Measurements from ENCODE around the gene TRPM4. TPM values are rescaled to one million over a fixed set of nuclear protein-coding genes. Genes with fewer than 3 reads are reported as not detected.

Gene TRPM4
- total and polyA plus RNA-seq, 2 donors (not counting 3 experiments of a cell fraction or from before 2014, with no cell fraction given) = 17.6 to 38.9 TPM

DNA sequence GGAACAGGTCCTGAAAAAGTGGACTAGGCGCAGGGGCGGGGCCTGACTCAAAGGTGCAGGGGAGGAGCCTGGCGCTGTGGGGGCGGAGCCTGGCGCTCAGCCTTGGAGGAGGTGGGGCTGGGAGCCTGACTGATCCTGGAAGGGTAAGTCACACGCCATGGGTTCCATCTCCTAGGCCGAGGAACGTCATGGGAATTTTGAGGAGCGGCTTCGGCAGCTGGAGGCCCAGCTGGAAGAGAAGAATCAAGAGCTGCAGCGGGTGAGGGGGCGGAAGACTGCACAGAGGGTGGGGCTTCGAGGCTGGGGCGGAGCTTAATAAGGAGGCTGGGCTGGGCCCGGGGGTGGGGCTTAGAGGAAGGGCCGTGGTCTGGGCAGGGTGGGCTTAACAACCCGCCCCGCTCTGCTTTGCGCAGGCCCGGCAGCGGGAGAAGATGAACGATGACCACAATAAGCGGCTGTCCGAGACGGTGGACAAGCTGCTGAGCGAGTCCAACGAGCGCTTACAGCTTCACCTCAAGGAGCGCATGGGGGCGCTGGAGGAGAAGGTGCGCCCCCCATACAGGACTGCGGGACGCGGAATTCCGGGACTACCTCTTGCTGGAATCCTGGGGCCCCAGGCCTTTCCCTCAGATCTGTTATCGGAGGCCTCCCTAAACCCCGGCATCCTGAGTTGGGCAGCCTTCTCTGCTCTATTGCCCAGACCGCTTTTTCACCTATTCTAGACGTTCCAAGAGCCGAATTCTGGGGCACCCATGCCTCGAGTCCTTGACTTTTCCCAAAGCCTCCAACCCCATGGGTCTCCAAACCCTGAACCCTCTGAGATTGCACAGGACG lies 23.8 kb upstream of the TRPM4 start:
- H3K79me2 ChIP-seq (ENCODE audit: control insufficient read depth, insufficient read depth, low read length) = no peaks in the 10 kb centered on the region
- peak overlapping the region in 1 of 3 experiments; percentile 30 for H3K4me3 ChIP-seq (replicated peaks in 1 of 3; ENCODE audit: insufficient read depth in 1 of 3, low read depth in 1 of 3, low read length in 3 of 3)
- TF ChIP-seq, protein P1, sequence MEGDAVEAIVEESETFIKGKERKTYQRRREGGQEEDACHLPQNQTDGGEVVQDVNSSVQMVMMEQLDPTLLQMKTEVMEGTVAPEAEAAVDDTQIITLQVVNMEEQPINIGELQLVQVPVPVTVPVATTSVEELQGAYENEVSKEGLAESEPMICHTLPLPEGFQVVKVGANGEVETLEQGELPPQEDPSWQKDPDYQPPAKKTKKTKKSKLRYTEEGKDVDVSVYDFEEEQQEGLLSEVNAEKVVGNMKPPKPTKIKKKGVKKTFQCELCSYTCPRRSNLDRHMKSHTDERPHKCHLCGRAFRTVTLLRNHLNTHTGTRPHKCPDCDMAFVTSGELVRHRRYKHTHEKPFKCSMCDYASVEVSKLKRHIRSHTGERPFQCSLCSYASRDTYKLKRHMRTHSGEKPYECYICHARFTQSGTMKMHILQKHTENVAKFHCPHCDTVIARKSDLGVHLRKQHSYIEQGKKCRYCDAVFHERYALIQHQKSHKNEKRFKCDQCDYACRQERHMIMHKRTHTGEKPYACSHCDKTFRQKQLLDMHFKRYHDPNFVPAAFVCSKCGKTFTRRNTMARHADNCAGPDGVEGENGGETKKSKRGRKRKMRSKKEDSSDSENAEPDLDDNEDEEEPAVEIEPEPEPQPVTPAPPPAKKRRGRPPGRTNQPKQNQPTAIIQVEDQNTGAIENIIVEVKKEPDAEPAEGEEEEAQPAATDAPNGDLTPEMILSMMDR (IDR thresholded peaks at IDR 0.05; ENCODE audit: extremely low read depth in 1 of 2, insufficient read depth in 1 of 2, low read depth in 1 of 2, low read length in 2 of 2) = peak in 1 of 2 donors; percentile 6
- TF ChIP-seq EZH2 (IDR thresholded peaks at IDR 0.05; ENCODE audit: borderline replicate concordance, low read depth, low read length, severe bottlenecking) = no peak
- DNase-seq (ENCODE audit: low read depth, low spot score) = peak; percentile 54
- intact Hi-C loops (cut with micrococcal nuclease) (no loop called here), dilution Hi-C loops (cut with MboI; ENCODE audit: extremely low pct_ligation_motif_present, low sequenced_read_pairs) (no loop called here)
- H4K20me1 ChIP-seq (replicated peaks; ENCODE audit: control insufficient read depth, extremely low read depth, insufficient read depth, low read length) = no peaks in the 10 kb centered on the region
- no peak overlapping the region for H3K27ac ChIP-seq (ENCODE audit: insufficient read depth, low read depth, low read length)
- no peak overlapping the region for H3K9ac ChIP-seq (replicated peaks; ENCODE audit: extremely low read depth, insufficient read depth, low read length)
- no peaks in the 10 kb centered on the region for H3K9me1 ChIP-seq (replicated peaks; ENCODE audit: control insufficient read depth, extremely low read depth, insufficient read depth, low read length)
- BruUV-seq (replicated peaks) = no TSS peak
- H2AFZ ChIP-seq (ENCODE audit: low read depth, low read length) = peak overlapping the region; percentile 86
- no peaks in the 10 kb centered on the region for H3K36me3 ChIP-seq (ENCODE audit: control insufficient read depth in 2 of 2, extremely low read depth in 1 of 2, insufficient read depth in 2 of 2, low read length in 2 of 2)
- H3K4me2 ChIP-seq (ENCODE audit: insufficient read depth, low read length) = peak overlapping the region; percentile 4
- no peaks in the 10 kb centered on the region for H3K9me3 ChIP-seq (replicated peaks; ENCODE audit: control insufficient read depth, insufficient read depth, low read length)
- CTCF ChIA-PET = interaction anchor here (0.8 to 5.2 kb wide), 11 partner anchors 9 to 141 kb away, joined by 3 to 35 read pairs (median 7); partner anchors contain the start of genes GYS1, LIN7B, PPFIA3 and RUVBL2
- POLR2A ChIA-PET = interaction anchor here (0.6 to 1.2 kb wide), 2 partner anchors 9 to 65 kb away, joined by 3 to 5 read pairs; no protein-coding TSS in a partner anchor
- FAIRE-seq = no peak
- no peaks in the 10 kb centered on the region for H3K4me1 ChIP-seq (ENCODE audit: control insufficient read depth, extremely low read depth, insufficient read depth, low read length)
- peaks cover 0 to 7% of the 10 kb centered on the region in 2 experiments for H3K27me3 ChIP-seq (ENCODE audit: control insufficient read depth in 2 of 2, insufficient read depth in 2 of 2, low read length in 2 of 2)

DNA sequence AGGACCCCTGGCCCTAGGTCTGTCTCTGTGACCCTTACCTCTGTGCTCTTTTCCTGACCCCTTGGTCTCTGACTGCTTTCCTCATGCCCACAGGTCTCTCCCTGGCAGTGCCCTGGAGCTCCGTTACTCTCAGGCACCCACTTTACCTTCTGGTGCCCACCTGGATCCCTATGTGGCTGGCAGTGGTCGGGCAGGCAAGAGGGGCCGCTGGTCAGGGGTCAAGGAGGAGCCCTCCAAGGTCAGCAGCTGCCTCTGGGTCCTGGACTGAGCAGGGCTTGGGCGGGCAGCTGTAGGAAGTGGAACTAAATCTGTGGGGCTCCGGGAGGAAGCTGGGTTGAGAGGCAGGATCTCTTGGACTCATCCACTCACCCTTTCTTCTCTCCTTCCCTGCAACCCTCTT lies 21.9 kb upstream of the TRPM4 start:
- H3K4me1 ChIP-seq (ENCODE audit: control insufficient read depth, extremely low read depth, insufficient read depth, low read length) = no peaks in the 10 kb centered on the region
- H3K79me2 ChIP-seq (ENCODE audit: control insufficient read depth, insufficient read depth, low read length) = no peaks in the 10 kb centered on the region
- H3K27me3 ChIP-seq (ENCODE audit: control insufficient read depth in 2 of 2, insufficient read depth in 2 of 2, low read length in 2 of 2) = peaks cover 0 to 7% of the 10 kb centered on the region in 2 experiments
- DNase-seq (ENCODE audit: low read depth, low spot score) (no peak), FAIRE-seq (no peak)
- dilution Hi-C loops (cut with MboI; ENCODE audit: extremely low pct_ligation_motif_present, low sequenced_read_pairs) (no loop called here), intact Hi-C loops (cut with micrococcal nuclease) (no loop called here)
- ChIA-PET CTCF (interaction anchor here (1.2 to 5.2 kb wide), 3 partner anchors 8 to 63 kb away, joined by 3 to 35 read pairs (median 13); no protein-coding TSS in a partner anchor), POLR2A (no interaction called here)
- no peak overlapping the region for H2AFZ ChIP-seq (ENCODE audit: low read depth, low read length)
- no peak overlapping the region for H3K4me2 ChIP-seq (ENCODE audit: insufficient read depth, low read length)
- no peaks in the 10 kb centered on the region for H3K9me3 ChIP-seq (replicated peaks; ENCODE audit: control insufficient read depth, insufficient read depth, low read length)
- TF ChIP-seq MYC (IDR thresholded peaks at IDR 0.05; ENCODE audit: low read depth, low read length) = no peak
- no peak for TF ChIP-seq EZH2 (IDR thresholded peaks at IDR 0.05; ENCODE audit: borderline replicate concordance, low read depth, low read length, severe bottlenecking)
- TF ChIP-seq, protein P2, sequence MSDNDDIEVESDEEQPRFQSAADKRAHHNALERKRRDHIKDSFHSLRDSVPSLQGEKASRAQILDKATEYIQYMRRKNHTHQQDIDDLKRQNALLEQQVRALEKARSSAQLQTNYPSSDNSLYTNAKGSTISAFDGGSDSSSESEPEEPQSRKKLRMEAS (IDR thresholded peaks at IDR 0.05; ENCODE audit: insufficient read depth, insufficient read length) = no peak
- TF ChIP-seq JUN (IDR thresholded peaks at IDR 0.05; ENCODE audit: borderline replicate concordance, insufficient read depth, insufficient read length, low read depth) = no peak
- TF ChIP-seq FOS (IDR thresholded peaks at IDR 0.05; ENCODE audit: borderline replicate concordance, insufficient read depth, low read length) = no peak
- no peak for TF ChIP-seq POLR2A (IDR thresholded peaks at IDR 0.05; ENCODE audit: low read depth, low read length)
- H3K27ac ChIP-seq (ENCODE audit: insufficient read depth, low read depth, low read length) = no peak overlapping the region
- H3K9ac ChIP-seq (replicated peaks; ENCODE audit: extremely low read depth, insufficient read depth, low read length) = no peak overlapping the region
- no peaks in the 10 kb centered on the region for H3K36me3 ChIP-seq (ENCODE audit: control insufficient read depth in 2 of 2, extremely low read depth in 1 of 2, insufficient read depth in 2 of 2, low read length in 2 of 2)
- H3K4me3 ChIP-seq (replicated peaks in 1 of 3; ENCODE audit: insufficient read depth in 1 of 3, low read depth in 1 of 3, low read length in 3 of 3) = no peak overlapping the region
- no TSS peak for BruUV-seq (replicated peaks)
- no peaks in the 10 kb centered on the region for H4K20me1 ChIP-seq (replicated peaks; ENCODE audit: control insufficient read depth, extremely low read depth, insufficient read depth, low read length)
- H3K9me1 ChIP-seq (replicated peaks; ENCODE audit: control insufficient read depth, extremely low read depth, insufficient read depth, low read length) = no peaks in the 10 kb centered on the region

Measured in endothelial cell of umbilical vein (primary cell).